Tibial nerve (tissue), 4 donors: ENCODE measurements around the gene MRPL45. TPM values are rescaled to one million over a fixed set of nuclear protein-coding genes. Genes with fewer than 3 reads are reported as not detected.

Source experiments
- DNase-seq, 2 donors: peaks; one replicate each; pipeline ENCODE4 v3.0.0-alpha.2; 2019; ENCODE audit warnings: low spot score in 2 of 2
- H3K27ac ChIP-seq, 4 donors: fragments of 200-600 bp; sonication (generic) in 3 of 4; one replicate each; pipeline ENCODE4 v1.5.1; 2017 to 2019; ENCODE audit warnings: mild to moderate bottlenecking in 1 of 4
- H3K27me3 ChIP-seq, 2 donors: fragments of 200-600 bp; sonication (generic) in 1 of 2; one replicate each; pipeline versions ENCODE4 v1.5.1 to v1.6.0; 2017 to 2019
- H3K36me3 ChIP-seq, 3 donors: fragments of 200-600 bp; sonication (generic); one replicate each; pipeline ENCODE4 v1.5.1; 2018 to 2019
- H3K4me1 ChIP-seq, 4 donors: fragments of 200-600 bp; sonication (generic) in 3 of 4; one replicate each; pipeline ENCODE4 v1.5.1; 2017 to 2019
- H3K4me3 ChIP-seq, 4 donors: fragments of 200-600 bp; sonication (generic) in 3 of 4; one replicate each; pipeline ENCODE4 v1.5.1; 2017 to 2019; ENCODE audit warnings: mild to moderate bottlenecking in 1 of 4, moderate library complexity in 1 of 4
- H3K9me3 ChIP-seq, 4 donors: fragments of 200-600 bp; sonication (generic) in 3 of 4; one replicate each; pipeline ENCODE4 v1.5.1; 2017 to 2019
- EP300 ChIP-seq, 2 donors: sonication (generic); formaldehyde crosslinking; IDR thresholded peaks; one replicate each; pipeline ENCODE4 v1.6.1; 2017; ENCODE audit warnings: antibody characterized with exemption in 2 of 2, mild to moderate bottlenecking in 1 of 2
- POLR2A ChIP-seq, 2 donors: fragments of 450-650 bp; IDR thresholded peaks; one replicate each; pipeline ENCODE4 v1.6.1; 2017; ENCODE audit warnings: antibody characterized with exemption in 2 of 2, mild to moderate bottlenecking in 2 of 2, moderate library complexity in 2 of 2
- WGBS, 2 donors: methylation state at CpG; one replicate each; pipeline ENCODE4 v1.1.5; 2018; 5-methylcytosine and 5-hydroxymethylcytosine counted together
- total RNA-seq, 4 donors: library from RNA; depleted of rRNA; stranded (reverse); fragments of >200 nt; gene quantifications; one replicate each; pipeline ENCODE4 v1.1.0, GENCODE V29; 2016
- TF ChIP-seq, protein P1 (sequence below), 5 experiments: fragments of 200-600 bp in 3 of 5; fragments of 450-650 bp in 2 of 5; sonication (generic) in 3 of 5; IDR thresholded peaks; one replicate each; pipeline ENCODE4 v1.5.1; 2016 to 2019; ENCODE audit warnings: antibody characterized with exemption in 5 of 5, mild to moderate bottlenecking in 3 of 5, moderate library complexity in 2 of 5

Gene MRPL45
- total RNA-seq, 4 donors from 2014 or later, result 17.4 to 29.3 (median 24.2) TPM

DNA sequence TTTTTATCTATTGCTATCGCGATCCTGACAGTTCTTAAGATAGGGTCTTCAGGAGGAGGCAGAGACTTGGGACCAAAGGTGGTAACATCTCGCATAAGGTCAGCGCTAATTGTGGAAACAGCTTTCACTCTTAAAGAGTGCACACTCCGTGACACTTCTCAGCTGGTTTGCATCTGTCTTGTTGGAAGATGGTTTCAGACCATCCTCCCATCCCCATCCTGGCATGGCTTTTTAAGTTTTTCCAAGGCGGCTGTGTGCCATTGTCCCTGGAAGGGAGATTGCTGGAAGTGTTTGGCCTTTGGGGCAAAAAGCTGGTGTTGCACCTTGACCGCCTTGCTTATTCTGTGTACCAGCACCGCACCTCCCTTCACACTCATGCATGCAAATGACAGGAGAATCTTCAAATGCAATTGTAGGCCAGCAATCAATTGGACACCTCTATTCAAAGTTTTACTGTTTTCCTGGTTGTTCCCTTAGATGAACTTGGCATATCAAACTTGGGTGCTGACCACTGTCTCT lies 56.2 kb downstream of the MRPL45 start:
- Histone ChIP-seq H3K27ac (peak overlapping the region in 3 of 4 donors; percentile 85 to 90 (median 87)), H3K36me3 (no peaks in the 10 kb centered on the region), H3K9me3 (no peaks in the 10 kb centered on the region), H3K4me3 (peak overlapping the region; percentile 64 to 91 (median 82)), H3K4me1 (peaks cover 0 to 55% (median 9%) of the 10 kb centered on the region in 4 donors), H3K27me3 (no peaks in the 10 kb centered on the region)
- WGBS, 2 donors, result 10 to 14% methylated on average over 8 of the region's 8 CpGs
- no peak for DNase-seq
- no peak for TF ChIP-seq POLR2A (IDR thresholded peaks at IDR 0.05)
- no peak for TF ChIP-seq EP300 (IDR thresholded peaks at IDR 0.05)
- TF ChIP-seq, protein P1, sequence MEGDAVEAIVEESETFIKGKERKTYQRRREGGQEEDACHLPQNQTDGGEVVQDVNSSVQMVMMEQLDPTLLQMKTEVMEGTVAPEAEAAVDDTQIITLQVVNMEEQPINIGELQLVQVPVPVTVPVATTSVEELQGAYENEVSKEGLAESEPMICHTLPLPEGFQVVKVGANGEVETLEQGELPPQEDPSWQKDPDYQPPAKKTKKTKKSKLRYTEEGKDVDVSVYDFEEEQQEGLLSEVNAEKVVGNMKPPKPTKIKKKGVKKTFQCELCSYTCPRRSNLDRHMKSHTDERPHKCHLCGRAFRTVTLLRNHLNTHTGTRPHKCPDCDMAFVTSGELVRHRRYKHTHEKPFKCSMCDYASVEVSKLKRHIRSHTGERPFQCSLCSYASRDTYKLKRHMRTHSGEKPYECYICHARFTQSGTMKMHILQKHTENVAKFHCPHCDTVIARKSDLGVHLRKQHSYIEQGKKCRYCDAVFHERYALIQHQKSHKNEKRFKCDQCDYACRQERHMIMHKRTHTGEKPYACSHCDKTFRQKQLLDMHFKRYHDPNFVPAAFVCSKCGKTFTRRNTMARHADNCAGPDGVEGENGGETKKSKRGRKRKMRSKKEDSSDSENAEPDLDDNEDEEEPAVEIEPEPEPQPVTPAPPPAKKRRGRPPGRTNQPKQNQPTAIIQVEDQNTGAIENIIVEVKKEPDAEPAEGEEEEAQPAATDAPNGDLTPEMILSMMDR (IDR thresholded peaks at IDR 0.05), result no peak

DNA sequence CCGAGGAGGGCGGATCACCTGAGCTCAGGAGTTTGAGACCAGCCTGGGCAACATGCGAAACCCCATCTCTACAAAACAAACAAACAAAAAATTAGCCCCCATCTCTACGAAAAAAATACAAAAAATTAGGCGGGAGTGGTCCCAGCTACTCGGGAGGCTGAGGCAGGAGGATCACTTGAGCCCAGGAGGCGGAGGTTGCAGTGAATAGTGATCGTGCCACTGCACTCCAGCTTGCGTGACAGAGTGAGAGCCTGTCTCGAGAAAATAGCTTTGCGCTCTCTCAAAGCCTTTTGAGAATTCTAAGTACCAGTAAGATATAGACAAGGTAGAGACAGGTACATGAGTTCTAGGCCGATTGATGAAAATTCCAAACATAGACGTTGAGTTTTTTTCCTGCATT lies 56.7 kb downstream of the MRPL45 start:
- H3K4me3 ChIP-seq, result peak overlapping the region in 1 of 4 donors; percentile 80
- no peak overlapping the region for H3K27ac ChIP-seq
- 77 to 82% methylated on average over 13 of the region's 13 CpGs for WGBS, 2 donors
- H3K27me3 ChIP-seq, result no peaks in the 10 kb centered on the region
- no peak for DNase-seq
- no peaks in the 10 kb centered on the region for H3K36me3 ChIP-seq
- H3K9me3 ChIP-seq, result no peaks in the 10 kb centered on the region
- peaks cover 0 to 60% (median 10%) of the 10 kb centered on the region in 4 donors for H3K4me1 ChIP-seq
- TF ChIP-seq EP300 (IDR thresholded peaks at IDR 0.05) (no peak), POLR2A (IDR thresholded peaks at IDR 0.05) (no peak)
- TF ChIP-seq, protein P1 (IDR thresholded peaks at IDR 0.05), result no peak

DNA sequence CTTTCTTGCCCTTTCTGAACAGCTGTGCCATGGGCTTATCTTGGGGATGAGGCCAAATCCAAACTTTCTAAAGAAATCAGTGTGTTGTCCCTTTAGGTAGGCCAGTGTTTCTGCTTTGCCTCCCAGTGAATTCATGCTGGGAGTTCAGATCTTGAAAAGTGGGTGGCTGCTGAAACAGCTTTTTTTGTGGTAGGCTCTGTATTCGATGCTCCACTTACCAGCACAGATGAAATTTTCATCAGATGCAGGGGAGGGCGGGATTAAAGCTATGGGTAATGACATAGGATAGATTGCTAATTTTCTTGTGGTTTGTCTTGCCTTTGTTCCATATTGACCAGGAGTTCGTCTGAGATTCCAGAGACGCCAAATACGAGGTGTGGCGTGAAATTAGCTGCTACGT lies 57.5 kb downstream of the MRPL45 start:
- TF ChIP-seq POLR2A (IDR thresholded peaks at IDR 0.05) (no peak), EP300 (IDR thresholded peaks at IDR 0.05) (no peak)
- TF ChIP-seq, protein P1 (IDR thresholded peaks at IDR 0.05), result no peak
- H3K27me3 ChIP-seq, result no peaks in the 10 kb centered on the region
- peaks cover 0 to 68% (median 13%) of the 10 kb centered on the region in 4 donors for H3K4me1 ChIP-seq
- H3K27ac ChIP-seq, result peak overlapping the region in 1 of 4 donors; percentile 28
- WGBS, 2 donors, result 48 to 64% methylated on average over 7 of the region's 7 CpGs
- no peaks in the 10 kb centered on the region for H3K9me3 ChIP-seq
- H3K36me3 ChIP-seq, result no peaks in the 10 kb centered on the region
- no peak overlapping the region for H3K4me3 ChIP-seq
- no peak for DNase-seq

DNA sequence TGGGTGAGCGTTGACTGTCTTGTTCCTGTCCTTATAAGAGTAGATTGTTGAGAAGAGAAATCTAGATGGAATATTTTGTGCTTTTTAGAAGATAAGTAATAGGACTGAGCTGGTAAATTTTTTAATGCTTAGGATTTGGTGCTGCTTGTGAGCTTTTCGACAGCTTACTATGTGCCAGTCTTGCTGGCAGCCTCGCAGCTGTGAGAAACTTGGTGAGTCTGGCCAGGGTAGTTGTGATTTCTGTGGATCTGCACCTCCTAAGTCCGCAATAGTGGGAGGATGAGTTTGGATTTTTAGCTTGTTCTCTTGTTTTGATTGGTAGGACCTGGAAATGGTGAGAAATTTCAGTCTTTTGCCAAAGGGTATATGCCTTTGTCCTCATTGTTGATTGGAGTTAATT lies 58.3 kb downstream of the MRPL45 start:
- WGBS, 2 donors, result 70 to 85% methylated on average over 4 of the region's 4 CpGs
- Histone ChIP-seq H3K36me3 (no peaks in the 10 kb centered on the region), H3K27me3 (no peaks in the 10 kb centered on the region), H3K4me1 (peaks cover 0 to 68% (median 13%) of the 10 kb centered on the region in 4 donors), H3K4me3 (no peak overlapping the region), H3K27ac (no peak overlapping the region), H3K9me3 (no peaks in the 10 kb centered on the region)
- no peak for DNase-seq
- TF ChIP-seq EP300 (IDR thresholded peaks at IDR 0.05) (no peak), POLR2A (IDR thresholded peaks at IDR 0.05) (no peak)
- TF ChIP-seq, protein P1 (IDR thresholded peaks at IDR 0.05), result no peak

DNA sequence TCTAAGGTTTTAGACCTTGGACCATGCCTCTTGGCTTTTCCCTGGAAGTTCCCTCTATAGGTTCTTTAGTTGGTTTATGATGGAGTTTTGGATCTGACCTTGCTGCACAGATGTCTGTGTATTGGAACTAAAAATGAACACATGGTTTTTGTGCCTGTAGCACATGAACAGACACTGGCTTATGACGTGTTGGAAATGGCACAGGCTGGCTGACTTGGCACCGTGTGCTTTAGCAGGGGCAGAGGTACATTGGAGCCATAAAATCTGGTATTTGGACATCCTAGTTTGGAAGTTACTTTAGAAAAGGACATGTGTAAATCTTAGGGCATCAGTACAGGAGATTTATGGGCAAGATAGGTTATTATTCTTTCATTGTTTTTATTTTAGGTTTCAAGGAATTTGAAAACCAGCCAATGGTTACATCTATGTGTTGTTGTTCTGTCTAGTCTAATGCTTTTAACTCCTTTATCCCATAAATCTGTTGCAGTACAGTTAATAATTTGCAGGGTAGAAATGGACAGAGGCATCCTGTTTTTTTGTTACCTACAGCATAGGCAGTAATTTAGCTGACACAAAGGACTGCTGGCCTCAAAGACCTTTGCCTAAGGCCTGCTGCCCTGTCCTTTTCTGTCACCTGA lies 60.6 kb downstream of the MRPL45 start:
- no peak overlapping the region for H3K4me3 ChIP-seq
- peaks cover 0 to 71% (median 13%) of the 10 kb centered on the region in 4 donors for H3K4me1 ChIP-seq
- 20 to 26% methylated on average over 2 of the region's 2 CpGs for WGBS, 2 donors
- H3K27ac ChIP-seq, result peak overlapping the region in 2 of 4 donors; percentile 8 to 56
- DNase-seq, result no peak
- no peak for TF ChIP-seq POLR2A (IDR thresholded peaks at IDR 0.05)
- TF ChIP-seq, protein P1 (IDR thresholded peaks at IDR 0.05), result no peak
- TF ChIP-seq EP300 (IDR thresholded peaks at IDR 0.05), result no peak
- peaks cover 0 to 3% (median 0%) of the 10 kb centered on the region in 3 donors for H3K36me3 ChIP-seq
- no peaks in the 10 kb centered on the region for H3K9me3 ChIP-seq
- H3K27me3 ChIP-seq, result no peaks in the 10 kb centered on the region
